ENCODE data around the gene WDPCP.
"Not testable (repeated sequence)": the region's sequence is repeated elsewhere in the genome, so short reads cannot be mapped to it uniquely, and the experiment has no call there.

Gene WDPCP

DNA sequence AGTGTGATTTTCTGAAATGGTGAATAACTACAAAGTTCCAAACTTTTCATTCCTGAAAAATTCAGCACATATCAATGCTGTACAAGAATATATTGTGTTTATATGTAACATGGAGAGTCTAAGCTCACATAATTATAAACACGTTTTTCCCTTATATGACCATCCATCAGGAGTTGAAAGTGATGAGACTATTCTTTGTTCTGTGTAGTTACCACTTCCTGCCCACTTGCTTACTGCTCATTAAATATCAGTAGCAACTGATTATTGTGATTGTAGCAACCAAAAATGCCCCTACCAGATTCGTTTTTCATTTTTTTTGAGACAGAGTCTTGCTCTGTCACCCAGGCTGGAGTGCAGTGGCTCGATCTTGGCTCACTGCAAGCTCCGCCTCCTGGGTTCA lies 506.9 kb downstream of the WDPCP start:
- no peak for DNase-seq

DNA sequence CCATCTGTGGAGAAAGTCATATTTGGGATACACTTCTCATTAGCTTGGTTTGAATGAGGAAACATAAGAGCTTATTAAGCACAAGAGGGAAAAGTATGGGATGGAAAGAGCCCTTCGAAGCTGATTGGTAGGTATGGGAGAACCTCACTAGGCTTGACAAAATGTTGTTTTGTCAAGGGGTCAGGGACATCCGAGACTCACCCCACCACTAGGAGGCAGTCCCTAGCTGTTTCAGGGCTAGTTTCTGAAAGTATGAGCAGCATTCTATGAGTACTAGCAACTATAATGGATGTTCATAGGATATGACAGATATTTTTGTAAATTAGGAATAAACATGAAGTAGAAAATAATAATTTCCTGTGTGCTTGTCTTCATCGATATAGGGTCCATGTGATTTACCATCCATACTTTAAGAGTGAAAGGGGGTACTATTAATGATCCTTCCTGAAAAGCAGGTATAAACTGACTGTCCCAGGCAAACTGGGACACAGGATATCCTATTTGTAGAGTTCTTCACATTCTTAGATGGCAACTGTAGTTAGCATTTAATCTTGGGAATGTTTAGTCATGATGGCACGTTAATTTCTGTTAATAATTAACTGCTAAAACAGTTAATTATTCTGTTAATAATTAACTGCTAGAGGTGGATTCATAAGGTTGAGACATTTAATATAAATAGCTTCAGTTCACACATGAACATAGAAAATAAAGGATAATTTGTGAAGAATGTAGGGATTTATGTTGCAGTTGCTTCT lies 509.2 kb downstream of the WDPCP start:
- DNase-seq = no peak

DNA sequence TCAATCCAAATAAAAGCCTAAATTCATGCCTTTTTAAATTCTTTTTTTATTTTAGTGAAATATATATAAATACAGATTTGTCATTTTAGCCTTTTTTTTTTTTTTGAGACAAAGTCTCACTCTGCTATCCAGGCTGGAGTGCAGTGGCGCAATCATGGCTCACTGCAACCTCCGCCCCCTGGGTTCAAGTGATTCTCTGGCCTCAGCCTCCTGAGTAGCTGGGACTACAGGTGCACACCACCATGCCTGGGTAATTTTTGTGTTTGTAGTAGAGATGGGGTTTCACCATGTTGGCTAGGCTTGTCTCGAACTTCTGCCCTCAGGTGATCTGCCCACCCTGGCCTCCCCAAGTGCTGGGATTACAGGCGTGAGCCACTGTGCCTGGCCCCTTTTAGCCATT lies 513.9 kb downstream of the WDPCP start:
- not testable (repeated sequence) for DNase-seq

DNA sequence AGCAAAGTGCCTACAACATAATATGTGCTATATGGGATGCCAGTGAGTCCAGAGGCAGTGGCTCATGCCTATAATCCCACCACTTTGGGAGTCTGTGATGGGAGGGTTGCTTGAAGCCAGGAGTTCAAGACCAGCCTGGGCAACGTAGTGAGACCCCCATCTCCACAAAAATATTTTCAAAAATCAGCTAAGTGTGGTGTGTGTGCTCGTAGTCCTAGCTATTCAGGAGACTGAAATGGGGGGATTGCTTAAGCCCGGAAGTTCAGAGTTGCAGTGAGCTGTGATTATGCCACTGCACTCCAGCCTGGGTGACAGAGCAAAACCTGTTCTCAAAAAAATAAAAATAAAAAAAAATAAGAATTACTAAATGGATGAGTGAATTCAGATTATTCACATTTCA lies 514.3 kb downstream of the WDPCP start:
- DNase-seq = no peak

DNA sequence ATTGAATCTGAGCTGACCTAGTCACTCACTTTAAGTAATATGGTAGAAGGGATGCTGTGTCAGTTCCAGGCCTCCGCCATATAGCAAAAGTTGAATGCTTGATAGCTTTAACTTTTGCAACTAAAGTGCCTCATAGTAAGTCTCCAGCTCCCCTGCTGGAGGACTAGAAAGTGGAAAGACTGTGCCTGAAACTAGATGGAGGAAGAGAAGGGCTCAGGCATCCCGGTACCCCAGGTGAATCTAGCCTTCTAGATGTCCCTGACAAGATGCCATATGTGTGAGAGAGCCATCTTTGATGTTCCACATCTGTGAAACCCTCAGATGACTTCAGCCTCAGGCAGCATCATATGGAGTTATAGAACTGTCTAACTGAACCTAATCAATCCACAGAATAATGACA lies 516.6 kb downstream of the WDPCP start:
- no peak for DNase-seq

Data from NCI-H2171 treated with DMSO at 0.1 percent for 48 hours (cell line).